ENCODE data around the gene TBX3. TPM values are rescaled to one million over a fixed set of nuclear protein-coding genes. Genes with fewer than 3 reads are reported as not detected.

TBX3 gene
- total and polyA plus RNA-seq, 4 donors = 5.8 to 26.8 (median 17.6) TPM

- Histone ChIP-seq H3K36me3 (ENCODE audit: control insufficient read depth in 4 of 4, insufficient read depth in 3 of 4, low read depth in 1 of 4, low read length in 3 of 4) (no peaks in the 10 kb centered on the region), H3K27ac (ENCODE audit: low read depth in 1 of 2, low read length in 2 of 2) (no peak overlapping the region), H3K4me1 (ENCODE audit: control insufficient read depth in 4 of 4, insufficient read depth in 4 of 4, low read length in 3 of 4) (peaks cover 0 to 20% (median 12%) of the 10 kb centered on the region in 4 donors), H3K27me3 (ENCODE audit: control insufficient read depth in 4 of 4, insufficient read depth in 4 of 4, low read length in 3 of 4) (no peaks in the 10 kb centered on the region), H3K9ac (ENCODE audit: low read depth in 1 of 2, low read length in 2 of 2) (no peak overlapping the region), H3K9me3 (ENCODE audit: control insufficient read depth in 4 of 4, low read length in 3 of 4) (no peaks in the 10 kb centered on the region), H3K4me3 (ENCODE audit: low read depth in 1 of 3, low read length in 3 of 3) (no peak overlapping the region)
- DNase-seq (ENCODE audit: low spot score) = no peak
- TF ChIP-seq SP1 (IDR thresholded peaks at IDR 0.05) (no peak), TAF1 (conservative IDR thresholded peaks at IDR 0.05) (no peak), FOXA2 (IDR thresholded peaks at IDR 0.05) (no peak)
- TF ChIP-seq, protein P1, sequence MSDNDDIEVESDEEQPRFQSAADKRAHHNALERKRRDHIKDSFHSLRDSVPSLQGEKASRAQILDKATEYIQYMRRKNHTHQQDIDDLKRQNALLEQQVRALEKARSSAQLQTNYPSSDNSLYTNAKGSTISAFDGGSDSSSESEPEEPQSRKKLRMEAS (IDR thresholded peaks at IDR 0.05) = no peak
- TF ChIP-seq, protein P2, sequence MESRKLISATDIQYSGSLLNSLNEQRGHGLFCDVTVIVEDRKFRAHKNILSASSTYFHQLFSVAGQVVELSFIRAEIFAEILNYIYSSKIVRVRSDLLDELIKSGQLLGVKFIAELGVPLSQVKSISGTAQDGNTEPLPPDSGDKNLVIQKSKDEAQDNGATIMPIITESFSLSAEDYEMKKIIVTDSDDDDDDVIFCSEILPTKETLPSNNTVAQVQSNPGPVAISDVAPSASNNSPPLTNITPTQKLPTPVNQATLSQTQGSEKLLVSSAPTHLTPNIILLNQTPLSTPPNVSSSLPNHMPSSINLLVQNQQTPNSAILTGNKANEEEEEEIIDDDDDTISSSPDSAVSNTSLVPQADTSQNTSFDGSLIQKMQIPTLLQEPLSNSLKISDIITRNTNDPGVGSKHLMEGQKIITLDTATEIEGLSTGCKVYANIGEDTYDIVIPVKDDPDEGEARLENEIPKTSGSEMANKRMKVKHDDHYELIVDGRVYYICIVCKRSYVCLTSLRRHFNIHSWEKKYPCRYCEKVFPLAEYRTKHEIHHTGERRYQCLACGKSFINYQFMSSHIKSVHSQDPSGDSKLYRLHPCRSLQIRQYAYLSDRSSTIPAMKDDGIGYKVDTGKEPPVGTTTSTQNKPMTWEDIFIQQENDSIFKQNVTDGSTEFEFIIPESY (IDR thresholded peaks at IDR 0.05) = no peak
- WGBS = 47% methylated on average over 34 of the region's 34 CpGs
Observed at GRCh38 chr12:114696443-114697242, 12.7 kb upstream of the TBX3 start.

DNA sequence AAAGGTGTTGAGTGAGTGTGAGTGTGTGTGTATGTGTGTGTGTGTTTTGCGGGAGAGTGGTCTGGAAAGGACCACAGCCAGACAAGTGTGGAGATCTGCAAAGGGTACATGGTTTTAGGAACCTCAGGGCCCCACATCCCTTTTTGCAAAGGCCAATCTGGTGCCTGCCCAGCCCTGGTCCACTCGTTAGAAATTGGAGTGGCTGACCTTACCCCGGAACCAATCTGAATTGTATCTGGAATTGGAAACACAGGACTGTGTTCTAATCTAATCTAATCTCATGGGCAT lies 11.3 kb upstream of the TBX3 start:
- no peak for TF ChIP-seq JUND (IDR thresholded peaks at IDR 0.05)
- no peak for TF ChIP-seq EGR1 (IDR thresholded peaks at IDR 0.05; ENCODE audit: low read depth in 2 of 2)
- TF ChIP-seq, protein P2 (IDR thresholded peaks at IDR 0.05) = no peak
- TF ChIP-seq, protein P3, sequence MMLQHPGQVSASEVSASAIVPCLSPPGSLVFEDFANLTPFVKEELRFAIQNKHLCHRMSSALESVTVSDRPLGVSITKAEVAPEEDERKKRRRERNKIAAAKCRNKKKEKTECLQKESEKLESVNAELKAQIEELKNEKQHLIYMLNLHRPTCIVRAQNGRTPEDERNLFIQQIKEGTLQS (IDR thresholded peaks at IDR 0.05) = no peak
- TF ChIP-seq HNF4G (IDR thresholded peaks at IDR 0.05) = no peak
- no peak for TF ChIP-seq TAF1 (conservative IDR thresholded peaks at IDR 0.05)
- TF ChIP-seq, protein P1 (IDR thresholded peaks at IDR 0.05) = no peak
- TF ChIP-seq RXRA (IDR thresholded peaks at IDR 0.05) = no peak
- no peak for TF ChIP-seq NR2F2 (IDR thresholded peaks at IDR 0.05)
- TF ChIP-seq, protein P4, sequence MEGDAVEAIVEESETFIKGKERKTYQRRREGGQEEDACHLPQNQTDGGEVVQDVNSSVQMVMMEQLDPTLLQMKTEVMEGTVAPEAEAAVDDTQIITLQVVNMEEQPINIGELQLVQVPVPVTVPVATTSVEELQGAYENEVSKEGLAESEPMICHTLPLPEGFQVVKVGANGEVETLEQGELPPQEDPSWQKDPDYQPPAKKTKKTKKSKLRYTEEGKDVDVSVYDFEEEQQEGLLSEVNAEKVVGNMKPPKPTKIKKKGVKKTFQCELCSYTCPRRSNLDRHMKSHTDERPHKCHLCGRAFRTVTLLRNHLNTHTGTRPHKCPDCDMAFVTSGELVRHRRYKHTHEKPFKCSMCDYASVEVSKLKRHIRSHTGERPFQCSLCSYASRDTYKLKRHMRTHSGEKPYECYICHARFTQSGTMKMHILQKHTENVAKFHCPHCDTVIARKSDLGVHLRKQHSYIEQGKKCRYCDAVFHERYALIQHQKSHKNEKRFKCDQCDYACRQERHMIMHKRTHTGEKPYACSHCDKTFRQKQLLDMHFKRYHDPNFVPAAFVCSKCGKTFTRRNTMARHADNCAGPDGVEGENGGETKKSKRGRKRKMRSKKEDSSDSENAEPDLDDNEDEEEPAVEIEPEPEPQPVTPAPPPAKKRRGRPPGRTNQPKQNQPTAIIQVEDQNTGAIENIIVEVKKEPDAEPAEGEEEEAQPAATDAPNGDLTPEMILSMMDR (IDR thresholded peaks at IDR 0.05; ENCODE audit: low read depth, low read length, missing input control) = no peak
- no peak for TF ChIP-seq SP1 (IDR thresholded peaks at IDR 0.05)
- no peak for TF ChIP-seq FOXA1 (IDR thresholded peaks at IDR 0.05)
- no peak for TF ChIP-seq GABPA (IDR thresholded peaks at IDR 0.05 in 1 of 2, conservative IDR thresholded peaks at IDR 0.05 in 1 of 2)
- TF ChIP-seq, protein P5, sequence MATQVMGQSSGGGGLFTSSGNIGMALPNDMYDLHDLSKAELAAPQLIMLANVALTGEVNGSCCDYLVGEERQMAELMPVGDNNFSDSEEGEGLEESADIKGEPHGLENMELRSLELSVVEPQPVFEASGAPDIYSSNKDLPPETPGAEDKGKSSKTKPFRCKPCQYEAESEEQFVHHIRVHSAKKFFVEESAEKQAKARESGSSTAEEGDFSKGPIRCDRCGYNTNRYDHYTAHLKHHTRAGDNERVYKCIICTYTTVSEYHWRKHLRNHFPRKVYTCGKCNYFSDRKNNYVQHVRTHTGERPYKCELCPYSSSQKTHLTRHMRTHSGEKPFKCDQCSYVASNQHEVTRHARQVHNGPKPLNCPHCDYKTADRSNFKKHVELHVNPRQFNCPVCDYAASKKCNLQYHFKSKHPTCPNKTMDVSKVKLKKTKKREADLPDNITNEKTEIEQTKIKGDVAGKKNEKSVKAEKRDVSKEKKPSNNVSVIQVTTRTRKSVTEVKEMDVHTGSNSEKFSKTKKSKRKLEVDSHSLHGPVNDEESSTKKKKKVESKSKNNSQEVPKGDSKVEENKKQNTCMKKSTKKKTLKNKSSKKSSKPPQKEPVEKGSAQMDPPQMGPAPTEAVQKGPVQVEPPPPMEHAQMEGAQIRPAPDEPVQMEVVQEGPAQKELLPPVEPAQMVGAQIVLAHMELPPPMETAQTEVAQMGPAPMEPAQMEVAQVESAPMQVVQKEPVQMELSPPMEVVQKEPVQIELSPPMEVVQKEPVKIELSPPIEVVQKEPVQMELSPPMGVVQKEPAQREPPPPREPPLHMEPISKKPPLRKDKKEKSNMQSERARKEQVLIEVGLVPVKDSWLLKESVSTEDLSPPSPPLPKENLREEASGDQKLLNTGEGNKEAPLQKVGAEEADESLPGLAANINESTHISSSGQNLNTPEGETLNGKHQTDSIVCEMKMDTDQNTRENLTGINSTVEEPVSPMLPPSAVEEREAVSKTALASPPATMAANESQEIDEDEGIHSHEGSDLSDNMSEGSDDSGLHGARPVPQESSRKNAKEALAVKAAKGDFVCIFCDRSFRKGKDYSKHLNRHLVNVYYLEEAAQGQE (IDR thresholded peaks at IDR 0.05) = no peak
- TF ChIP-seq HNF4A (conservative IDR thresholded peaks at IDR 0.05) = no peak
- no peak for TF ChIP-seq FOXA2 (IDR thresholded peaks at IDR 0.05)
- TF ChIP-seq YY1 (IDR thresholded peaks at IDR 0.05) = no peak
- no peak for TF ChIP-seq RAD21 (IDR thresholded peaks at IDR 0.05)
- Histone ChIP-seq H3K9ac (ENCODE audit: low read depth in 1 of 2, low read length in 2 of 2) (no peak overlapping the region), H3K27me3 (ENCODE audit: control insufficient read depth in 4 of 4, insufficient read depth in 4 of 4, low read length in 3 of 4) (no peaks in the 10 kb centered on the region), H3K4me3 (ENCODE audit: low read depth in 1 of 3, low read length in 3 of 3) (no peak overlapping the region), H3K9me3 (ENCODE audit: control insufficient read depth in 4 of 4, low read length in 3 of 4) (no peaks in the 10 kb centered on the region), H3K36me3 (ENCODE audit: control insufficient read depth in 4 of 4, insufficient read depth in 3 of 4, low read depth in 1 of 4, low read length in 3 of 4) (no peaks in the 10 kb centered on the region), H3K27ac (ENCODE audit: low read depth in 1 of 2, low read length in 2 of 2) (no peak overlapping the region), H3K4me1 (ENCODE audit: control insufficient read depth in 4 of 4, insufficient read depth in 4 of 4, low read length in 3 of 4) (peaks cover 0 to 20% (median 12%) of the 10 kb centered on the region in 4 donors)
- WGBS = 78% methylated on average over 3 of the region's 3 CpGs
- DNase-seq (ENCODE audit: low spot score) = no peak

Data from liver (tissue), 9 donors.